ENCODE results near the gene SLC6A3. TPM values are rescaled to one million over a fixed set of nuclear protein-coding genes. Genes with fewer than 3 reads are reported as not detected.
"Not testable (repeated sequence)": the region's sequence is repeated elsewhere in the genome, so short reads cannot be mapped to it uniquely, and the experiment has no call there.

SLC6A3 gene
- total and polyA plus RNA-seq, 4 donors = 0.30 to 1.1 (median 0.90) TPM

GRCh38 chr5:1374679-1375055 is 70.6 kb downstream of the SLC6A3 start:
- H3K27ac ChIP-seq (ENCODE audit: low read depth in 1 of 2, low read length in 1 of 2) = no peak overlapping the region
- H3K36me3 ChIP-seq (ENCODE audit: control insufficient read depth in 4 of 4, insufficient read depth in 4 of 4, low read length in 4 of 4) = no peaks in the 10 kb centered on the region
- ATAC-seq (ENCODE audit: insufficient read depth, low FRiP score) = no peak
- peaks cover 0 to 2% (median 0%) of the 10 kb centered on the region in 4 donors for H3K9me3 ChIP-seq (ENCODE audit: control insufficient read depth in 4 of 4, insufficient read depth in 3 of 4, low read length in 3 of 4)
- H3K4me3 ChIP-seq = no peak overlapping the region
- TF ChIP-seq CTCF (IDR thresholded peaks at IDR 0.05; ENCODE audit: control extremely low read depth, extremely low read depth) = no peak
- no peak overlapping the region for H3K9ac ChIP-seq (ENCODE audit: insufficient read depth in 1 of 2, low read length in 2 of 2)
- H3K4me1 ChIP-seq (ENCODE audit: control insufficient read depth in 5 of 5, insufficient read depth in 5 of 5, low read length in 5 of 5) = peaks cover 0 to 42% (median 0%) of the 10 kb centered on the region in 5 donors
- H3K27me3 ChIP-seq (ENCODE audit: control insufficient read depth in 3 of 3, insufficient read depth in 3 of 3, low read length in 2 of 3) = no peaks in the 10 kb centered on the region
- WGBS, 2 donors = 57 to 83% methylated on average over 6 of the region's 6 CpGs
- peak in 2 of 3 donors; percentile 25 to 32 for DNase-seq

- ATAC-seq (ENCODE audit: insufficient read depth, low FRiP score) (no peak), DNase-seq (no peak)
- 71 to 72% methylated on average over 9 of the region's 9 CpGs for WGBS, 2 donors
- TF ChIP-seq CTCF (IDR thresholded peaks at IDR 0.05; ENCODE audit: control extremely low read depth, extremely low read depth) = no peak
- no peak overlapping the region for H3K27ac ChIP-seq (ENCODE audit: low read depth in 1 of 2, low read length in 1 of 2)
- H3K36me3 ChIP-seq (ENCODE audit: control insufficient read depth in 4 of 4, insufficient read depth in 4 of 4, low read length in 4 of 4) = no peaks in the 10 kb centered on the region
- H3K9me3 ChIP-seq (ENCODE audit: control insufficient read depth in 4 of 4, insufficient read depth in 3 of 4, low read length in 3 of 4) = peaks cover 0 to 2% (median 0%) of the 10 kb centered on the region in 4 donors
- H3K4me3 ChIP-seq = no peak overlapping the region
- peaks cover 0 to 47% (median 3%) of the 10 kb centered on the region in 5 donors for H3K4me1 ChIP-seq (ENCODE audit: control insufficient read depth in 5 of 5, insufficient read depth in 5 of 5, low read length in 5 of 5)
- H3K27me3 ChIP-seq (ENCODE audit: control insufficient read depth in 3 of 3, insufficient read depth in 3 of 3, low read length in 2 of 3) = no peaks in the 10 kb centered on the region
- H3K9ac ChIP-seq (ENCODE audit: insufficient read depth in 1 of 2, low read length in 2 of 2) = no peak overlapping the region
Measured at GRCh38 chr5:1374030-1374678, 71.1 kb downstream of the SLC6A3 start.

GRCh38 chr5:1371972-1372342 is 73.3 kb downstream of the SLC6A3 start:
- not testable (repeated sequence) for ATAC-seq (ENCODE audit: insufficient read depth, low FRiP score); DNase-seq; H3K27ac ChIP-seq (ENCODE audit: low read depth in 1 of 2, low read length in 1 of 2); H3K4me3 ChIP-seq; H3K27me3 ChIP-seq (ENCODE audit: control insufficient read depth in 3 of 3, insufficient read depth in 3 of 3, low read length in 2 of 3); H3K9me3 ChIP-seq (ENCODE audit: control insufficient read depth in 4 of 4, insufficient read depth in 3 of 4, low read length in 3 of 4); H3K9ac ChIP-seq (ENCODE audit: insufficient read depth in 1 of 2, low read length in 2 of 2); H3K36me3 ChIP-seq (ENCODE audit: control insufficient read depth in 4 of 4, insufficient read depth in 4 of 4, low read length in 4 of 4)
- whole genome bisulfite sequencing, 2 donors = 96 to 97% methylated on average over 4 of the region's 4 CpGs
- peaks cover 0 to 48% (median 3%) of the 10 kb centered on the region in 5 donors for H3K4me1 ChIP-seq (ENCODE audit: control insufficient read depth in 5 of 5, insufficient read depth in 5 of 5, low read length in 5 of 5)

GRCh38 chr5:1371218-1371971 is 73.8 kb downstream of the SLC6A3 start:
- DNase-seq = no peak
- H3K36me3 ChIP-seq (ENCODE audit: control insufficient read depth in 4 of 4, insufficient read depth in 4 of 4, low read length in 4 of 4) = no peaks in the 10 kb centered on the region
- no peak overlapping the region for H3K9ac ChIP-seq (ENCODE audit: insufficient read depth in 1 of 2, low read length in 2 of 2)
- no peak overlapping the region for H3K4me3 ChIP-seq
- H3K9me3 ChIP-seq (ENCODE audit: control insufficient read depth in 4 of 4, insufficient read depth in 3 of 4, low read length in 3 of 4) = peaks cover 0 to 2% (median 0%) of the 10 kb centered on the region in 4 donors
- peaks cover 0 to 4% (median 0%) of the 10 kb centered on the region in 3 donors for H3K27me3 ChIP-seq (ENCODE audit: control insufficient read depth in 3 of 3, insufficient read depth in 3 of 3, low read length in 2 of 3)
- WGBS, 2 donors = 75 to 81% methylated on average over 13 of the region's 13 CpGs
- no peak for TF ChIP-seq CTCF (IDR thresholded peaks at IDR 0.05; ENCODE audit: control extremely low read depth, extremely low read depth)
- ATAC-seq (ENCODE audit: insufficient read depth, low FRiP score) = no peak
- H3K27ac ChIP-seq (ENCODE audit: low read depth in 1 of 2, low read length in 1 of 2) = no peak overlapping the region
- peaks cover 0 to 43% (median 3%) of the 10 kb centered on the region in 5 donors for H3K4me1 ChIP-seq (ENCODE audit: control insufficient read depth in 5 of 5, insufficient read depth in 5 of 5, low read length in 5 of 5)

Data from lung (tissue), 12 donors.